HUES48 (cell line): ENCODE results near the gene KAZN.
A peak's percentile ranks its signal among the peaks of the same experiment; 100 is the strongest.

Experiments used
- H3K27ac ChIP-seq: one replicate; pipeline ENCODE4 v1.7.0; 2013; ENCODE audit warnings: low read depth, low read length, inconsistent platforms
- H3K27me3 ChIP-seq: 2 replicates; pipeline ENCODE4 v1.6.1; 2013; ENCODE audit warnings: mild to moderate bottlenecking, low read length; ENCODE audit not compliant: control insufficient read depth, insufficient read depth
- H3K36me3 ChIP-seq: 2 replicates; pipeline ENCODE4 v1.6.1; 2013; ENCODE audit warnings: low read length; ENCODE audit not compliant: control insufficient read depth, insufficient read depth
- H3K4me1 ChIP-seq: 2 replicates; pipeline ENCODE4 v1.6.1; 2013; ENCODE audit warnings: mild to moderate bottlenecking, low read length; ENCODE audit not compliant: control insufficient read depth, insufficient read depth
- H3K4me3 ChIP-seq: 2 replicates; pipeline ENCODE4 v1.5.1; 2013; ENCODE audit warnings: mild to moderate bottlenecking, low read depth, low read length
- H3K9ac ChIP-seq: 2 replicates; pipeline ENCODE4 v1.6.1; 2013; ENCODE audit warnings: mild to moderate bottlenecking, low read depth, low read length, moderate library complexity
- H3K9me3 ChIP-seq: 2 replicates; pipeline ENCODE4 v1.6.1; 2013; ENCODE audit warnings: low read length; ENCODE audit not compliant: control insufficient read depth, insufficient read depth

The KAZN gene

GRCh38 chr1:14600405-14601112, 2.1 kb downstream of the KAZN start:
- Histone ChIP-seq H3K27me3 (peaks cover 39% of the 10 kb centered on the region), H3K9ac (0 out of 2 replicates have a peak overlapping the region, but pooled peaks have one; percentile 12), H3K4me1 (peaks cover 64% of the 10 kb centered on the region), H3K9me3 (no peaks in the 10 kb centered on the region), H3K27ac (no peak overlapping the region), H3K36me3 (no peaks in the 10 kb centered on the region), H3K4me3 (peak overlapping the region; percentile 87)

GRCh38 chr1:14602136-14602535, 3.7 kb downstream of the KAZN start:
- H3K27me3 ChIP-seq = peaks cover 33% of the 10 kb centered on the region
- no peak overlapping the region for H3K27ac ChIP-seq
- H3K4me3 ChIP-seq = peak overlapping the region; percentile 28; the same call in 1 of the 2 replicates
- peaks cover 58% of the 10 kb centered on the region for H3K4me1 ChIP-seq
- no peaks in the 10 kb centered on the region for H3K9me3 ChIP-seq
- no peaks in the 10 kb centered on the region for H3K36me3 ChIP-seq
- H3K9ac ChIP-seq = no peak overlapping the region

- Histone ChIP-seq H3K36me3 (no peaks in the 10 kb centered on the region), H3K27ac (no peak overlapping the region), H3K9ac (no peak overlapping the region), H3K4me1 (peaks cover 48% of the 10 kb centered on the region), H3K27me3 (peaks cover 24% of the 10 kb centered on the region), H3K4me3 (no peak overlapping the region), H3K9me3 (no peaks in the 10 kb centered on the region)
These were observed 5.2 kb downstream of the KAZN start for GRCh38 chr1:14603645-14604044.

- Histone ChIP-seq H3K9ac (no peak overlapping the region), H3K9me3 (no peaks in the 10 kb centered on the region), H3K36me3 (no peaks in the 10 kb centered on the region), H3K4me3 (no peak overlapping the region), H3K27ac (no peak overlapping the region), H3K4me1 (peaks cover 48% of the 10 kb centered on the region), H3K27me3 (peaks cover 20% of the 10 kb centered on the region)
These were observed 5.9 kb downstream of the KAZN start for GRCh38 chr1:14604414-14604813.

GRCh38 chr1:14605945-14606344, 7.5 kb downstream of the KAZN start:
- no peak overlapping the region for H3K4me3 ChIP-seq
- H3K36me3 ChIP-seq = no peaks in the 10 kb centered on the region
- H3K9me3 ChIP-seq = no peaks in the 10 kb centered on the region
- peaks cover 5% of the 10 kb centered on the region; the same call in 1 of the 2 replicates for H3K27me3 ChIP-seq
- H3K9ac ChIP-seq = no peak overlapping the region
- H3K27ac ChIP-seq = no peak overlapping the region
- peaks cover 33% of the 10 kb centered on the region for H3K4me1 ChIP-seq

GRCh38 chr1:14606632-14607031, 8.1 kb downstream of the KAZN start:
- Histone ChIP-seq H3K9me3 (no peaks in the 10 kb centered on the region), H3K27ac (no peak overlapping the region), H3K4me1 (peaks cover 26% of the 10 kb centered on the region), H3K36me3 (no peaks in the 10 kb centered on the region), H3K4me3 (no peak overlapping the region), H3K27me3 (0 out of 2 replicates have a peak, but pooled peaks cover 4% of the 10 kb centered on the region), H3K9ac (no peak overlapping the region)

GRCh38 chr1:14607295-14607694, 8.8 kb downstream of the KAZN start:
- Histone ChIP-seq H3K9ac (no peak overlapping the region), H3K27ac (no peak overlapping the region), H3K36me3 (no peaks in the 10 kb centered on the region), H3K27me3 (0 out of 2 replicates have a peak, but pooled peaks cover 2% of the 10 kb centered on the region), H3K9me3 (no peaks in the 10 kb centered on the region), H3K4me3 (no peak overlapping the region), H3K4me1 (peaks cover 20% of the 10 kb centered on the region)

- Histone ChIP-seq H3K27me3 (no peaks in the 10 kb centered on the region), H3K36me3 (no peaks in the 10 kb centered on the region), H3K9ac (no peak overlapping the region), H3K4me1 (peaks cover 10% of the 10 kb centered on the region), H3K9me3 (no peaks in the 10 kb centered on the region), H3K4me3 (no peak overlapping the region), H3K27ac (no peak overlapping the region)
These were observed 9.8 kb downstream of the KAZN start for GRCh38 chr1:14608308-14608707.

- no peak overlapping the region for H3K9ac ChIP-seq
- no peak overlapping the region for H3K4me3 ChIP-seq
- no peaks in the 10 kb centered on the region for H3K27me3 ChIP-seq
- H3K36me3 ChIP-seq = no peaks in the 10 kb centered on the region
- no peaks in the 10 kb centered on the region for H3K4me1 ChIP-seq
- no peaks in the 10 kb centered on the region for H3K9me3 ChIP-seq
- H3K27ac ChIP-seq = no peak overlapping the region
These were observed 12.3 kb downstream of the KAZN start for GRCh38 chr1:14610761-14611160.

- Histone ChIP-seq H3K36me3 (no peaks in the 10 kb centered on the region), H3K27ac (no peak overlapping the region)
These were observed 13.3 kb downstream of the KAZN start for GRCh38 chr1:14611792-14612191.

GRCh38 chr1:14612256-14612655, 13.8 kb downstream of the KAZN start:
- peaks cover 3% of the 10 kb centered on the region for H3K4me1 ChIP-seq
- no peak overlapping the region for H3K4me3 ChIP-seq
- no peak overlapping the region for H3K27ac ChIP-seq
- H3K9me3 ChIP-seq = no peaks in the 10 kb centered on the region
- no peak overlapping the region for H3K9ac ChIP-seq
- H3K36me3 ChIP-seq = no peaks in the 10 kb centered on the region
- H3K27me3 ChIP-seq = no peaks in the 10 kb centered on the region

More at GRCh38 chr1:14611792-14612191, 13.3 kb downstream of the KAZN start:
- Histone ChIP-seq H3K4me1 (peaks cover 3% of the 10 kb centered on the region), H3K27me3 (no peaks in the 10 kb centered on the region), H3K4me3 (no peak overlapping the region), H3K9ac (no peak overlapping the region), H3K9me3 (no peaks in the 10 kb centered on the region)
